CD8-positive, alpha-beta memory T cell (primary cell): ENCODE results near the gene VIPR2. TPM values are rescaled to one million over a fixed set of nuclear protein-coding genes. Genes with fewer than 3 reads are reported as not detected.
"Not testable (repeated sequence)": the region's sequence is repeated elsewhere in the genome, so short reads cannot be mapped to it uniquely, and the experiment has no call there.

Experiments used
- CTCF ChIA-PET: fragments of 350-600 bp; sonication (Branson Sonifier 250); formaldehyde crosslinking; loops from one replicate; lab custom pipeline; 2021; ENCODE audit warnings: antibody characterized with exemption; lab: Charles Lee
- POLR2A ChIA-PET: fragments of 350-600 bp; sonication (Branson Sonifier 250); formaldehyde crosslinking; loops from one replicate; lab custom pipeline; 2021; ENCODE audit warnings: antibody characterized with exemption; lab: Charles Lee
- DNase-seq, 5 donors: peaks; one replicate each; pipeline versions ENCODE4 v3.0.0 to v3.0.0-alpha.2; 2020 to 2022; ENCODE audit warnings: mixed read lengths in 1 of 5
- H3K27ac ChIP-seq: one replicate; pipeline ENCODE4 v1.7.0; 2013; ENCODE audit warnings: low read depth, mild to moderate bottlenecking, low read length, moderate library complexity
- H3K27me3 ChIP-seq: 2 replicates; pipeline ENCODE4 v1.7.0; 2013; ENCODE audit warnings: low read length, mild to moderate bottlenecking; ENCODE audit not compliant: insufficient read depth, poor library complexity, severe bottlenecking
- H3K36me3 ChIP-seq: 2 replicates; pipeline ENCODE4 v1.7.0; 2013; ENCODE audit warnings: mild to moderate bottlenecking, low read length, moderate library complexity; ENCODE audit not compliant: insufficient read depth
- H3K4me1 ChIP-seq: 2 replicates; pipeline ENCODE4 v1.7.0; 2013; ENCODE audit warnings: mild to moderate bottlenecking, low read length, moderate library complexity; ENCODE audit not compliant: insufficient read depth
- H3K4me3 ChIP-seq: 2 replicates; pipeline ENCODE4 v1.7.0; 2013; ENCODE audit warnings: mild to moderate bottlenecking, low read length
- H3K9me3 ChIP-seq: 2 replicates; pipeline ENCODE4 v1.7.0; 2013; ENCODE audit warnings: mild to moderate bottlenecking, low read length
- H3K27ac Mint-ChIP-seq, 8 donors: one replicate each; pipeline ENCODE4 v1.8.0; 2020 to 2021; ENCODE audit warnings: mixed read lengths in 8 of 8, mild to moderate bottlenecking in 6 of 8, inconsistent platforms in 3 of 8, moderate library complexity in 3 of 8
- H3K27me3 Mint-ChIP-seq, 2 donors: one replicate each; pipeline ENCODE4 v1.8.0; 2020 to 2021; ENCODE audit warnings: mixed read lengths in 2 of 2, mild to moderate bottlenecking in 1 of 2, moderate library complexity in 1 of 2
- H3K36me3 Mint-ChIP-seq, 3 donors: one replicate each; pipeline ENCODE4 v1.8.0; 2020 to 2021; ENCODE audit warnings: mixed read lengths in 3 of 3, inconsistent platforms in 1 of 3, mild to moderate bottlenecking in 1 of 3
- H3K4me1 Mint-ChIP-seq, 3 donors: one replicate each; pipeline ENCODE4 v1.8.0; 2020 to 2021; ENCODE audit warnings: mixed read lengths in 3 of 3, inconsistent platforms in 1 of 3, mild to moderate bottlenecking in 1 of 3
- H3K4me3 Mint-ChIP-seq, 7 donors: one replicate each; pipeline ENCODE4 v1.8.0; 2020 to 2021; ENCODE audit warnings: mixed read lengths in 7 of 7, mild to moderate bottlenecking in 6 of 7, moderate library complexity in 4 of 7, inconsistent platforms in 2 of 7
- H3K9me3 Mint-ChIP-seq, 5 donors: one replicate each; pipeline ENCODE4 v1.8.0; 2020 to 2022; ENCODE audit warnings: mixed read lengths in 5 of 5, mild to moderate bottlenecking in 3 of 5, moderate library complexity in 2 of 5, inconsistent platforms in 1 of 5
- polyA plus RNA-seq: library from polyadenylated mRNA; unstranded; fragments of 300-500 nt; fragmentation: Illumina TruSeq; gene quantifications from one replicate; pipeline ENCODE4 v1.2.3, GENCODE V29; 2021
- total RNA-seq, 2 experiments: library from RNA; stranded (reverse); gene quantifications; one replicate each; pipeline ENCODE4 v1.2.3, GENCODE V29; 2021

The VIPR2 gene
- total and polyA plus RNA-seq, 3 experiments from 2014 or later, result 0.15 to 0.61 (median 0.31) TPM

- Histone ChIP-seq H3K4me1 (no peaks in the 10 kb centered on the region), H3K27ac (no peak overlapping the region), H3K36me3 (no peaks in the 10 kb centered on the region), H3K4me3 (no peak overlapping the region), H3K9me3 (no peaks in the 10 kb centered on the region), H3K27me3 (peaks cover 9% of the 10 kb centered on the region)
- no peak for DNase-seq
- peaks cover 5 to 23% of the 10 kb centered on the region in 2 donors for H3K27me3 Mint-ChIP-seq
- peaks cover 0 to 8% (median 0%) of the 10 kb centered on the region in 5 donors for H3K9me3 Mint-ChIP-seq
- no peaks in the 10 kb centered on the region for H3K4me1 Mint-ChIP-seq
- H3K4me3 Mint-ChIP-seq, result no peak overlapping the region
- ChIA-PET CTCF (no interaction called here), POLR2A (no interaction called here)
- no peaks in the 10 kb centered on the region for H3K36me3 Mint-ChIP-seq
- no peak overlapping the region for H3K27ac Mint-ChIP-seq
These were observed 18.8 kb downstream of the VIPR2 start for GRCh38 chr7:159125955-159126270.

GRCh38 chr7:159125104-159125954 is 19.3 kb downstream of the VIPR2 start:
- Mint-ChIP-seq H3K27me3 (peaks cover 5 to 23% of the 10 kb centered on the region in 2 donors), H3K36me3 (no peaks in the 10 kb centered on the region), H3K4me1 (no peaks in the 10 kb centered on the region), H3K4me3 (no peak overlapping the region), H3K9me3 (peaks cover 0 to 8% (median 0%) of the 10 kb centered on the region in 5 donors), H3K27ac (no peak overlapping the region)
- Histone ChIP-seq H3K27me3 (peaks cover 9% of the 10 kb centered on the region), H3K4me3 (no peak overlapping the region), H3K9me3 (no peaks in the 10 kb centered on the region), H3K4me1 (no peaks in the 10 kb centered on the region), H3K36me3 (no peaks in the 10 kb centered on the region), H3K27ac (no peak overlapping the region)
- ChIA-PET CTCF (no interaction called here), POLR2A (no interaction called here)
- DNase-seq, result no peak

GRCh38 chr7:159123793-159124192 is 20.9 kb downstream of the VIPR2 start:
- H3K4me3 Mint-ChIP-seq, H3K27ac Mint-ChIP-seq, H3K36me3 ChIP-seq, H3K4me1 ChIP-seq, CTCF ChIA-PET, H3K27me3 ChIP-seq, POLR2A ChIA-PET, H3K4me3 ChIP-seq, H3K27ac ChIP-seq, DNase-seq, H3K9me3 ChIP-seq, H3K9me3 Mint-ChIP-seq, H3K36me3 Mint-ChIP-seq, H3K4me1 Mint-ChIP-seq: not testable (repeated sequence)
- H3K27me3 Mint-ChIP-seq, result peaks cover 3 to 22% of the 10 kb centered on the region in 2 donors

- H3K9me3 Mint-ChIP-seq, DNase-seq, H3K4me3 ChIP-seq, H3K36me3 ChIP-seq, H3K36me3 Mint-ChIP-seq, H3K4me1 Mint-ChIP-seq, H3K4me1 ChIP-seq, H3K27me3 ChIP-seq, H3K9me3 ChIP-seq, H3K27ac ChIP-seq, H3K4me3 Mint-ChIP-seq, POLR2A ChIA-PET, H3K27ac Mint-ChIP-seq: not testable (repeated sequence)
- H3K27me3 Mint-ChIP-seq, result peaks cover 2 to 18% of the 10 kb centered on the region in 2 donors
- CTCF ChIA-PET, result interaction anchor here (1.0 kb wide), 1 partner anchor 53 kb away, joined by 3 read pairs; no protein-coding TSS in a partner anchor
These were observed 21.4 kb downstream of the VIPR2 start for GRCh38 chr7:159123294-159123693.

GRCh38 chr7:159122276-159122675 is 22.4 kb downstream of the VIPR2 start:
- peaks cover 0 to 8% (median 0%) of the 10 kb centered on the region in 5 donors for H3K9me3 Mint-ChIP-seq
- no peak for DNase-seq

GRCh38 chr7:159121476-159121875 is 23.2 kb downstream of the VIPR2 start:
- Mint-ChIP-seq H3K4me1 (no peaks in the 10 kb centered on the region), H3K4me3 (no peak overlapping the region), H3K27me3 (peaks cover 5 to 14% of the 10 kb centered on the region in 2 donors), H3K27ac (no peak overlapping the region), H3K36me3 (no peaks in the 10 kb centered on the region), H3K9me3 (peaks cover 0 to 8% (median 0%) of the 10 kb centered on the region in 5 donors)
- Histone ChIP-seq H3K27ac (no peak overlapping the region), H3K9me3 (no peaks in the 10 kb centered on the region), H3K27me3 (no peaks in the 10 kb centered on the region), H3K36me3 (no peaks in the 10 kb centered on the region), H3K4me3 (no peak overlapping the region), H3K4me1 (no peaks in the 10 kb centered on the region)
- CTCF ChIA-PET, result no interaction called here
- POLR2A ChIA-PET, result no interaction called here
- no peak for DNase-seq

More at GRCh38 chr7:159122276-159122675, 22.4 kb downstream of the VIPR2 start:
- Mint-ChIP-seq H3K36me3 (no peaks in the 10 kb centered on the region), H3K27me3 (peaks cover 2 to 10% of the 10 kb centered on the region in 2 donors), H3K27ac (no peak overlapping the region), H3K4me1 (no peaks in the 10 kb centered on the region), H3K4me3 (no peak overlapping the region)
- H3K4me3 ChIP-seq, result no peak overlapping the region
- H3K9me3 ChIP-seq, result no peaks in the 10 kb centered on the region
- H3K27me3 ChIP-seq, result peaks cover under 1% of the 10 kb centered on the region
- H3K36me3 ChIP-seq, result no peaks in the 10 kb centered on the region
- POLR2A ChIA-PET, result no interaction called here
- H3K4me1 ChIP-seq, result no peaks in the 10 kb centered on the region
- CTCF ChIA-PET, result interaction anchor here (1.0 kb wide), 1 partner anchor 54 kb away, joined by 3 read pairs; no protein-coding TSS in a partner anchor
- H3K27ac ChIP-seq, result no peak overlapping the region

- peaks cover 5 to 10% of the 10 kb centered on the region in 2 donors for H3K27me3 Mint-ChIP-seq
- no peaks in the 10 kb centered on the region for H3K36me3 ChIP-seq
- CTCF ChIA-PET, result no interaction called here
- no peaks in the 10 kb centered on the region for H3K9me3 ChIP-seq
- H3K4me1 Mint-ChIP-seq, result no peaks in the 10 kb centered on the region
- no peaks in the 10 kb centered on the region for H3K36me3 Mint-ChIP-seq
- H3K27ac ChIP-seq, result no peak overlapping the region
- no peak overlapping the region for H3K4me3 ChIP-seq
- H3K4me3 Mint-ChIP-seq, result no peak overlapping the region
- H3K27ac Mint-ChIP-seq, result no peak overlapping the region
- H3K9me3 Mint-ChIP-seq, result peaks cover 0 to 8% (median 0%) of the 10 kb centered on the region in 5 donors
- no peak for DNase-seq
- H3K4me1 ChIP-seq, result no peaks in the 10 kb centered on the region
- H3K27me3 ChIP-seq, result no peaks in the 10 kb centered on the region
- POLR2A ChIA-PET, result no interaction called here
These were observed 23.6 kb downstream of the VIPR2 start for GRCh38 chr7:159121068-159121467.

GRCh38 chr7:159120540-159120919 is 24.1 kb downstream of the VIPR2 start:
- POLR2A ChIA-PET, result no interaction called here
- H3K4me1 Mint-ChIP-seq, result no peaks in the 10 kb centered on the region
- H3K36me3 ChIP-seq, result no peaks in the 10 kb centered on the region
- H3K9me3 ChIP-seq, result no peaks in the 10 kb centered on the region
- H3K27ac Mint-ChIP-seq, result no peak overlapping the region
- no peaks in the 10 kb centered on the region for H3K27me3 ChIP-seq
- H3K27me3 Mint-ChIP-seq, result peaks cover 5 to 7% of the 10 kb centered on the region in 2 donors
- H3K4me3 ChIP-seq, result no peak overlapping the region
- H3K4me3 Mint-ChIP-seq, result no peak overlapping the region
- H3K4me1 ChIP-seq, result no peaks in the 10 kb centered on the region
- CTCF ChIA-PET, result no interaction called here
- H3K9me3 Mint-ChIP-seq, result peaks cover 0 to 8% (median 0%) of the 10 kb centered on the region in 5 donors
- H3K36me3 Mint-ChIP-seq, result no peaks in the 10 kb centered on the region
- DNase-seq, result no peak
- no peak overlapping the region for H3K27ac ChIP-seq
